ENCODE results near the gene TTC3. TPM values are rescaled to one million over a fixed set of nuclear protein-coding genes. Genes with fewer than 3 reads are reported as not detected.

Gene TTC3
- total and polyA plus RNA-seq, 2 of the 13 experiments (the other 11 are each of a cell fraction or from before 2014, with no cell fraction given) = 55.7 to 108 TPM

- intact Hi-C loops (cut with micrococcal nuclease; ENCODE audit: unreplicated experiment) = loop anchor here (5.0 kb wide), 1 partner anchor 36 kb away; no protein-coding TSS in a partner anchor
- no peak for DNase-seq (ENCODE audit: low spot score)
- Histone ChIP-seq H3K4me2 (ENCODE audit: low read depth, low read length) (no peak overlapping the region), H3K27me3 (ENCODE audit: control insufficient read depth in 1 of 2, insufficient read depth in 2 of 2, low read length in 2 of 2) (no peaks in the 10 kb centered on the region), H3K4me1 (ENCODE audit: insufficient read depth, low read length) (peaks cover 50% of the 10 kb centered on the region), H3K9ac (ENCODE audit: insufficient read depth, low read depth, low read length) (no peak overlapping the region), H3K36me3 (replicated peaks in 1 of 2; ENCODE audit: control insufficient read depth in 1 of 2, insufficient read depth in 2 of 2, low read length in 2 of 2) (peaks cover 3 to 23% of the 10 kb centered on the region in 2 experiments; a peak in 3 of 5 replicates), H4K20me1 (ENCODE audit: insufficient read depth, low read length) (peaks cover 3% of the 10 kb centered on the region; the same call in 1 of the 2 replicates), H3K9me3 (ENCODE audit: low read length) (no peaks in the 10 kb centered on the region), H3K27ac (ENCODE audit: extremely low read length, insufficient read depth, low read length) (no peak overlapping the region), H2AFZ (ENCODE audit: low read length) (no peak overlapping the region), H3K4me3 (replicated peaks in 1 of 3; ENCODE audit: insufficient read depth in 1 of 3, low read depth in 2 of 3, low read length in 3 of 3) (no peak overlapping the region), H3K79me2 (ENCODE audit: insufficient read depth, low read length) (peaks cover 26% of the 10 kb centered on the region)
- in situ Hi-C loops (cut with HindIII; ENCODE audit: extremely low pct_ligation_motif_present, low pct_unique_long_range_greater_than_20kb) = no loop called here
- ChIA-PET CTCF (ENCODE audit: low intra/inter-chr PET ratio, low total read pairs) (no interaction called here), POLR2A (no interaction called here)
- no peak for FAIRE-seq
- WGBS (ENCODE audit: low lambda C conversion rate) = 93% methylated on average over 1 of the region's 1 CpG
- BruUV-seq (replicated peaks) = no TSS peak
- ATAC-seq = no peak
- TF ChIP-seq SYNCRIP (IDR thresholded peaks at IDR 0.05; ENCODE audit: insufficient read depth, low read depth, low read length) (no peak), ZNF329 (CRISPR knock-in tag; IDR thresholded peaks at IDR 0.05; ENCODE audit: low read depth) (peak; percentile 68)
Measured at GRCh38 chr21:37118187-37118826, 45.3 kb downstream of the TTC3 start.

- in situ Hi-C loops (cut with HindIII; ENCODE audit: extremely low pct_ligation_motif_present, low pct_unique_long_range_greater_than_20kb) (no loop called here), intact Hi-C loops (cut with micrococcal nuclease; ENCODE audit: unreplicated experiment) (loop anchor here (5.0 kb wide), 1 partner anchor 37 kb away; no protein-coding TSS in a partner anchor)
- no peaks in the 10 kb centered on the region for H3K27me3 ChIP-seq (ENCODE audit: control insufficient read depth in 1 of 2, insufficient read depth in 2 of 2, low read length in 2 of 2)
- peaks cover 26% of the 10 kb centered on the region for H3K79me2 ChIP-seq (ENCODE audit: insufficient read depth, low read length)
- DNase-seq (ENCODE audit: low spot score) (peak; percentile 12), ATAC-seq (peak; percentile 77), FAIRE-seq (peak; percentile 26)
- no peak overlapping the region for H3K4me3 ChIP-seq (replicated peaks in 1 of 3; ENCODE audit: insufficient read depth in 1 of 3, low read depth in 2 of 3, low read length in 3 of 3)
- 93% methylated on average over 6 of the region's 6 CpGs for WGBS (ENCODE audit: low lambda C conversion rate)
- ChIA-PET POLR2A (no interaction called here), CTCF (ENCODE audit: low intra/inter-chr PET ratio, low total read pairs) (no interaction called here)
- no peaks in the 10 kb centered on the region for H3K9me3 ChIP-seq (ENCODE audit: low read length)
- peaks cover 3 to 30% of the 10 kb centered on the region in 2 experiments; a peak in 3 of 5 replicates for H3K36me3 ChIP-seq (replicated peaks in 1 of 2; ENCODE audit: control insufficient read depth in 1 of 2, insufficient read depth in 2 of 2, low read length in 2 of 2)
- H4K20me1 ChIP-seq (ENCODE audit: insufficient read depth, low read length) = peaks cover 3% of the 10 kb centered on the region; the same call in 1 of the 2 replicates
- BruUV-seq (replicated peaks) = no TSS peak
- peaks cover 50% of the 10 kb centered on the region for H3K4me1 ChIP-seq (ENCODE audit: insufficient read depth, low read length)
- H3K27ac ChIP-seq (ENCODE audit: extremely low read length, insufficient read depth, low read length) = peak overlapping the region; percentile 34
- no peak overlapping the region for H3K9ac ChIP-seq (ENCODE audit: insufficient read depth, low read depth, low read length)
- no peak overlapping the region for H2AFZ ChIP-seq (ENCODE audit: low read length)
- TF ChIP-seq ZNF432 (CRISPR knock-in tag; IDR thresholded peaks at IDR 0.05; ENCODE audit: borderline replicate concordance) (no peak), STAG1 (CRISPR knock-in tag; IDR thresholded peaks at IDR 0.05) (peak; percentile 24; the same call in 1 of the 2 replicates), MEF2D (CRISPR knock-in tag; IDR thresholded peaks at IDR 0.05) (no peak), CTCF (CRISPR knock-in tag; IDR thresholded peaks at IDR 0.05) (peak; percentile 34)
- TF ChIP-seq, protein P1, sequence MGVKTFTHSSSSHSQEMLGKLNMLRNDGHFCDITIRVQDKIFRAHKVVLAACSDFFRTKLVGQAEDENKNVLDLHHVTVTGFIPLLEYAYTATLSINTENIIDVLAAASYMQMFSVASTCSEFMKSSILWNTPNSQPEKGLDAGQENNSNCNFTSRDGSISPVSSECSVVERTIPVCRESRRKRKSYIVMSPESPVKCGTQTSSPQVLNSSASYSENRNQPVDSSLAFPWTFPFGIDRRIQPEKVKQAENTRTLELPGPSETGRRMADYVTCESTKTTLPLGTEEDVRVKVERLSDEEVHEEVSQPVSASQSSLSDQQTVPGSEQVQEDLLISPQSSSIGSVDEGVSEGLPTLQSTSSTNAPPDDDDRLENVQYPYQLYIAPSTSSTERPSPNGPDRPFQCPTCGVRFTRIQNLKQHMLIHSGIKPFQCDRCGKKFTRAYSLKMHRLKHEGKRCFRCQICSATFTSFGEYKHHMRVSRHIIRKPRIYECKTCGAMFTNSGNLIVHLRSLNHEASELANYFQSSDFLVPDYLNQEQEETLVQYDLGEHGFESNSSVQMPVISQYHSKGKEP (CRISPR knock-in tag; IDR thresholded peaks at IDR 0.05) = no peak
- H3K4me2 ChIP-seq (ENCODE audit: low read depth, low read length) = no peak overlapping the region
Measured at GRCh38 chr21:37119421-37120218, 46.6 kb downstream of the TTC3 start.

Measured in HepG2 (cell line).